Measurements from ENCODE around the gene LMAN1L. TPM values are rescaled to one million over a fixed set of nuclear protein-coding genes. Genes with fewer than 3 reads are reported as not detected.
A peak's percentile ranks its signal among the peaks of the same experiment; 100 is the strongest.

The LMAN1L gene
- total RNA-seq, 6 donors from 2014 or later, result 1.0 TPM; not detected in 5

DNA sequence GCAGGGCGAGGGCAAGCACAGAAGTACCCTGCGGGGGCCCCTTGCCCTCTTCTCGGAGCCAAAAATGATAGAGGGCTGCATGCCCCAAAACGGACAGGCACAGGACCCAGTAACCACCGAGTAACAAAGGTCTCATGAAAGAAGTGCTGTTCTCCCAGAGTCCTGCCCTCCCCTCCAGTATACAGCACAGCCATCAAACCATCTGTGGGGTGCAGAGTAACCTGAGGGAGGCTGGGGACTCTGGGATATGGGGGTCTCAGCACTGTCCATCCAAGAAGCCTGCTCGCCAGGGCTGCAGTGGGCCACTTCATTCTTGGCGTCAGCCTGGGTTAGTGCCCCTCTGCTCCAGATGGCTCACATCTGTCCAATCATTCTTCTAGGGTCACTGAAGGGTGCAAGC, 24.2 kb downstream of the LMAN1L start:
- no peaks in the 10 kb centered on the region for H3K27me3 ChIP-seq
- no peak overlapping the region for H3K27ac ChIP-seq
- peaks cover 0 to 53% (median 37%) of the 10 kb centered on the region in 4 donors for H3K36me3 ChIP-seq
- TF ChIP-seq, protein P1, sequence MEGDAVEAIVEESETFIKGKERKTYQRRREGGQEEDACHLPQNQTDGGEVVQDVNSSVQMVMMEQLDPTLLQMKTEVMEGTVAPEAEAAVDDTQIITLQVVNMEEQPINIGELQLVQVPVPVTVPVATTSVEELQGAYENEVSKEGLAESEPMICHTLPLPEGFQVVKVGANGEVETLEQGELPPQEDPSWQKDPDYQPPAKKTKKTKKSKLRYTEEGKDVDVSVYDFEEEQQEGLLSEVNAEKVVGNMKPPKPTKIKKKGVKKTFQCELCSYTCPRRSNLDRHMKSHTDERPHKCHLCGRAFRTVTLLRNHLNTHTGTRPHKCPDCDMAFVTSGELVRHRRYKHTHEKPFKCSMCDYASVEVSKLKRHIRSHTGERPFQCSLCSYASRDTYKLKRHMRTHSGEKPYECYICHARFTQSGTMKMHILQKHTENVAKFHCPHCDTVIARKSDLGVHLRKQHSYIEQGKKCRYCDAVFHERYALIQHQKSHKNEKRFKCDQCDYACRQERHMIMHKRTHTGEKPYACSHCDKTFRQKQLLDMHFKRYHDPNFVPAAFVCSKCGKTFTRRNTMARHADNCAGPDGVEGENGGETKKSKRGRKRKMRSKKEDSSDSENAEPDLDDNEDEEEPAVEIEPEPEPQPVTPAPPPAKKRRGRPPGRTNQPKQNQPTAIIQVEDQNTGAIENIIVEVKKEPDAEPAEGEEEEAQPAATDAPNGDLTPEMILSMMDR (IDR thresholded peaks at IDR 0.05), result no peak
- no peak for TF ChIP-seq POLR2AphosphoS5 (IDR thresholded peaks at IDR 0.05)
- no peak for TF ChIP-seq EP300 (IDR thresholded peaks at IDR 0.05)
- TF ChIP-seq POLR2A (IDR thresholded peaks at IDR 0.05), result no peak
- H3K4me1 ChIP-seq, result peaks cover 0 to 11% (median 4%) of the 10 kb centered on the region in 4 donors
- ATAC-seq (ENCODE audit: low FRiP score in 2 of 2), result no peak
- no peak overlapping the region for H3K4me3 ChIP-seq
- DNase-seq, result no peak
- WGBS, 2 donors, result 80 to 83% methylated on average over 3 to 5 of the region's 7 CpGs
- no peaks in the 10 kb centered on the region for H3K9me3 ChIP-seq

DNA sequence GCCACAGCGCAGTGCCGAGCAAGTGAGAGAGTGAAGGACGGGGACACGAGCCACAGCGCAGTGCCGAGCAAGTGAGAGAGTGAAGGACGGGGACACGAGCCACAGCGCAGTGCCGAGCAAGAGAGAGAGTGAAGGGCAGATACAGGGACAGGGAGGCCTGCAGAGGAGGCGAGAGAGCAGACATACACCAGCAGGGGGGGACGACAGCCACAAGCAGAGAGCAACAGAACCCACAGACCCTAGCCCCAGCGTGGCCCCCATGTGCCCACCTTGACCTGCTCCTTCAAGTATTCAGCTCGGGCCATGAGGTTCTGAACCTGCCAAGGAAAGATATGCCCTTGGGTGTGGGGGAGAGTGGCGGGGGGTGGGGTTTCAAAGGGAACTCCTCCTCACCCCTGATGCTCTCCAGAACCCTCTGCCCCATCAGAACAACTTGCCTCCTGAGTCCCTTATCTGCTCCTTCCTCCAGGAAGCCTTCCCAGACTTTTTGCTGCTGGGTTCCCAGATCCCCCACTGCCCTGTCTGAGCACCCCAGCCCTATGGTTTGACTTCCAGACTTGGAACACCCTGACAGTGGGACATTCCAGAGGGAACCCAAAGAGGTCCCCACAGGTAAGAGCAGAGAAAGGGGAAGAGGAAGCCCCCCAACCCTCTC, 25.0 kb downstream of the LMAN1L start:
- Histone ChIP-seq H3K4me1 (peaks cover 5 to 18% (median 11%) of the 10 kb centered on the region in 4 donors), H3K9me3 (no peaks in the 10 kb centered on the region), H3K27me3 (no peaks in the 10 kb centered on the region), H3K27ac (no peak overlapping the region), H3K4me3 (no peak overlapping the region), H3K36me3 (peaks cover 0 to 53% (median 37%) of the 10 kb centered on the region in 4 donors)
- WGBS, 2 donors, result 84 to 86% methylated on average over 13 to 15 of the region's 15 CpGs
- no peak for DNase-seq
- TF ChIP-seq POLR2A (IDR thresholded peaks at IDR 0.05) (no peak), EP300 (IDR thresholded peaks at IDR 0.05) (no peak), POLR2AphosphoS5 (IDR thresholded peaks at IDR 0.05) (no peak)
- TF ChIP-seq, protein P1 (IDR thresholded peaks at IDR 0.05), result no peak
- ATAC-seq (ENCODE audit: low FRiP score in 2 of 2), result no peak

DNA sequence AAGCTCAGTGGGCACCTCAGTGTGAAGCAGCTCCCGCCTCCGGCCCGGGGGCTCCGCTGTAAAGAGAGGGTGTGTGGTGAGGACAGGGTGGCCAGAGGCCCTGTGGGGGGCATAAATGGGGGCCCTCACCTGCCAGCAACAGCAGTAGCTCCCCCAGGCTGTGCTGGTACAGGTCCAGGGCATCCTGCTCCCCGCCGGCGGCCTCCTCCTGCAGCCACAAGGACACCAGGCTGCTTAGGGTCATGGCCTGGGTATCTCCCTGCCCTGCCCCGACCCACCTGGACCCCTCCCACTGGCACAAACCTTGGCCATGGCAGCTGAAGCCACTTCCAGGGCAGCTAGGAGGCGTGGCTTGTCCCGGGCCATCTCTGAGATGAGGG, 25.5 kb downstream of the LMAN1L start:
- no peak overlapping the region for H3K4me3 ChIP-seq
- H3K36me3 ChIP-seq, result peaks cover 0 to 53% (median 37%) of the 10 kb centered on the region in 4 donors
- ATAC-seq (ENCODE audit: low FRiP score in 2 of 2) (no peak), DNase-seq (peak in 1 of 2 donors; percentile 73)
- peaks cover 5 to 20% (median 11%) of the 10 kb centered on the region in 4 donors for H3K4me1 ChIP-seq
- H3K27ac ChIP-seq, result no peak overlapping the region
- H3K9me3 ChIP-seq, result no peaks in the 10 kb centered on the region
- no peak for TF ChIP-seq POLR2A (IDR thresholded peaks at IDR 0.05)
- no peak for TF ChIP-seq EP300 (IDR thresholded peaks at IDR 0.05)
- TF ChIP-seq, protein P1 (IDR thresholded peaks at IDR 0.05), result no peak
- no peak for TF ChIP-seq POLR2AphosphoS5 (IDR thresholded peaks at IDR 0.05)
- 96% methylated on average over 9 of the region's 10 CpGs; no CpG with 5 or more reads in 1 of the 2 donors for WGBS, 2 donors
- H3K27me3 ChIP-seq, result no peaks in the 10 kb centered on the region

DNA sequence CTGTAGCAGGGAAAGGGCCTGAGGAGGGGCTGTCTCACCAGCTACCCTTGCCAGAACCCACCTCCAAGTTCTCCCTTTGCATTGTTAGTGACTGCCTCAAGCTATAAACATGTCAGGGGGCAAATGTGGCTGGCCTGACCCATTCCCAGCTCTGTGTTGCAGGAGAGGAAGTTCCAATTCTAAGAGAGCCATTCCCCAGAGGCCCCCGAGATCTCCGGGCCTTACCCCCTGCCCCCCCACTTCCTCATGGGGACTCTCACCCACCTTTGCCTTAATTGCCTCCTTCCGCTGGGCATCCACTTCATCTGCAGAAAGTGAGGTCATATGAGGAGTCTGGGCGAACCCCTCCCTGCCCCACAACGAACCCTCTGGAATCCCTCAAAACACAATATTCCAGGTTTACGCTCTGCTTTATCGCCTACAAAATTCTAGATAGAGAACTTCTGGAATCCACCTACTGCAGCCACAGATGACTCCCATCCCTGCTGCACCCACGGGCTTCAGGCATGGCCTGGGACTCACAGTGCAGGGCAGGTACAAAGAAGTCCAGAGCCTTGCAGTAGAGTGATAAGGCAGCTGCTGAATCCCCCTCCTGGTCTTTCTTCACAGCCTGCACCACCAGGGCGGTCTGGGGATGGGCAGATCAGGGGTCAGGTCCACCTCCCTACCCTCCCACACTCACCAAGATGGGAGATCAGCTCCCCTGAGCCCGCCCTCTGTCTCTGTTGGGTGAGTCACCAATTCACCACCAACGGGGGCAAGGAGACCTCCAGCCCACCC, 26.3 kb downstream of the LMAN1L start:
- ATAC-seq (ENCODE audit: low FRiP score in 2 of 2) (no peak), DNase-seq (no peak)
- 90% methylated on average over 11 of the region's 11 CpGs for WGBS, 2 donors
- H3K27ac ChIP-seq, result no peak overlapping the region
- H3K4me3 ChIP-seq, result no peak overlapping the region
- H3K27me3 ChIP-seq, result no peaks in the 10 kb centered on the region
- H3K9me3 ChIP-seq, result no peaks in the 10 kb centered on the region
- TF ChIP-seq POLR2AphosphoS5 (IDR thresholded peaks at IDR 0.05) (no peak), POLR2A (IDR thresholded peaks at IDR 0.05) (no peak), EP300 (IDR thresholded peaks at IDR 0.05) (no peak)
- TF ChIP-seq, protein P1 (IDR thresholded peaks at IDR 0.05), result no peak
- peaks cover 11 to 28% (median 18%) of the 10 kb centered on the region in 4 donors for H3K4me1 ChIP-seq
- peaks cover 0 to 53% (median 37%) of the 10 kb centered on the region in 4 donors for H3K36me3 ChIP-seq

Data from upper lobe of left lung (tissue), 6 donors.